Memory B cell (primary cell): ENCODE results near the gene TUBA8.
"Not testable (repeated sequence)": the region's sequence is repeated elsewhere in the genome, so short reads cannot be mapped to it uniquely, and the experiment has no call there.

Experiments
- ATAC-seq: fragments of 150-1000 bp; cut with Tn5 transposase; 2 replicates; pipeline ENCODE4 v1.10.0; 2021; ENCODE audit warnings: low read depth, mild to moderate bottlenecking, moderate library complexity
- DNase-seq, 2 donors: peaks; one replicate each; pipeline ENCODE4 v3.0.0; 2022; ENCODE audit warnings: low spot score in 2 of 2
- H3K27ac Mint-ChIP-seq: one replicate; pipeline ENCODE4 v1.8.0; 2022; ENCODE audit warnings: mild to moderate bottlenecking, moderate library complexity, mixed read lengths
- H3K27me3 Mint-ChIP-seq: one replicate; pipeline ENCODE4 v1.8.0; 2022; ENCODE audit warnings: mixed read lengths
- H3K36me3 Mint-ChIP-seq: one replicate; pipeline ENCODE4 v1.8.0; 2022; ENCODE audit warnings: mild to moderate bottlenecking, mixed read lengths
- H3K4me1 Mint-ChIP-seq: one replicate; pipeline ENCODE4 v1.8.0; 2022; ENCODE audit warnings: mixed read lengths
- H3K4me3 Mint-ChIP-seq: one replicate; pipeline ENCODE4 v1.8.0; 2022; ENCODE audit warnings: mild to moderate bottlenecking, moderate library complexity, mixed read lengths
- H3K9me3 Mint-ChIP-seq: one replicate; pipeline ENCODE4 v1.8.0; 2022; ENCODE audit warnings: mixed read lengths

TUBA8 gene

GRCh38 chr22:18146389-18146753 is 35.8 kb downstream of the TUBA8 start:
- Mint-ChIP-seq H3K27me3 (no peaks in the 10 kb centered on the region), H3K4me1 (peaks cover 6% of the 10 kb centered on the region), H3K27ac (no peak overlapping the region), H3K4me3 (no peak overlapping the region), H3K36me3 (no peaks in the 10 kb centered on the region), H3K9me3 (no peaks in the 10 kb centered on the region)
- no peak for DNase-seq
- ATAC-seq = no peak

DNA sequence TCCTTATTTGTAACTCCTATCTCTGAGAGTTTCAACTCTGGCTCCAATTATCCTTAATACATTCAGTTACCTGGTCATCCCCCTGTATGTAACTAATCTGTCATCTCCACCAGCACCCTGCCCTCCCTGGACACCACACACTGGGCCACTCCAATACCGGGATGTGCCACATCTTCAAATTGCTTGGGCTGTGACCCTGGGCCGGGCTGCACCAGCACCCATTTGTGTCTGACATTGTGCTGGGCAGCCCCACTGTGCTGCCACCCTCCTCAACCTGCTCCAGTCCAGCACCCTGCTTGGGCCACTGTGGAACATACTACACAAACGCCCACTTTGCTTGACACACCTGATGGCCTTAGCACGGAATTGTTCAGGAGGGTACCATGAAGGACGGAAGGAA is 37.2 kb downstream of the TUBA8 start:
- DNase-seq (no peak), ATAC-seq (no peak)
- no peak overlapping the region for H3K4me3 Mint-ChIP-seq
- no peaks in the 10 kb centered on the region for H3K36me3 Mint-ChIP-seq
- no peaks in the 10 kb centered on the region for H3K27me3 Mint-ChIP-seq
- H3K27ac Mint-ChIP-seq = no peak overlapping the region
- H3K9me3 Mint-ChIP-seq = no peaks in the 10 kb centered on the region
- H3K4me1 Mint-ChIP-seq = peaks cover 9% of the 10 kb centered on the region

- ATAC-seq = no peak
- Mint-ChIP-seq H3K9me3 (no peaks in the 10 kb centered on the region), H3K4me1 (peaks cover 9% of the 10 kb centered on the region), H3K27ac (peak overlapping the region; percentile 18), H3K36me3 (no peaks in the 10 kb centered on the region), H3K4me3 (no peak overlapping the region), H3K27me3 (no peaks in the 10 kb centered on the region)
- no peak for DNase-seq
Observed at GRCh38 chr22:18148293-18148965, 37.8 kb downstream of the TUBA8 start.

GRCh38 chr22:18152519-18152918 is 41.9 kb downstream of the TUBA8 start:
- no peak for DNase-seq
- no peak overlapping the region for H3K4me3 Mint-ChIP-seq

GRCh38 chr22:18154821-18155390 is 44.3 kb downstream of the TUBA8 start:
- no peak overlapping the region for H3K4me3 Mint-ChIP-seq
- peaks cover 2% of the 10 kb centered on the region for H3K4me1 Mint-ChIP-seq
- H3K27me3 Mint-ChIP-seq = no peaks in the 10 kb centered on the region
- ATAC-seq = no peak
- no peak overlapping the region for H3K27ac Mint-ChIP-seq
- no peak for DNase-seq
- H3K36me3 Mint-ChIP-seq = no peaks in the 10 kb centered on the region
- no peaks in the 10 kb centered on the region for H3K9me3 Mint-ChIP-seq

More at GRCh38 chr22:18152519-18152918, 41.9 kb downstream of the TUBA8 start:
- H3K9me3 Mint-ChIP-seq = no peaks in the 10 kb centered on the region
- H3K4me1 Mint-ChIP-seq = peaks cover 9% of the 10 kb centered on the region
- no peaks in the 10 kb centered on the region for H3K36me3 Mint-ChIP-seq
- no peaks in the 10 kb centered on the region for H3K27me3 Mint-ChIP-seq
- no peak overlapping the region for H3K27ac Mint-ChIP-seq
- ATAC-seq = no peak

DNA sequence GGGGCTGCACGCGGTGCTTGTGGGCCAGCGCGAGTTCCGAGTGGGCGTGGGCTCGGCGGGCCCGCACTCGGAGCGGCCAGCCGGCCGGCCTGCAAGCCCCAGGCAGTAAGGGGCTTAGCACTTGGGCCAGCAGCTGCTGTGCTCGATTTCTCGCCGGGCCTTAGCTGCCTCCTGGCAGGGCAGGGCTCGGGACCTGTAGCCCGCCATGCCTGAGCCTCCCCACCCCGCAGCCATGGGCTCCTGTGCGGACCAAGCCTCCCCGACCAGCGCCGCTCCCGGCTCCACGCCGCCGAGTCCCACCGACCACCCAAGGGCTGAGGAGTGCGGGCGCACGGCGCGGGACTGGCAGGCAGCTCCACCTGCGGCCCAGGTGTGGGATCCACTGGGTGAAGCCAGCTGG is 44.9 kb downstream of the TUBA8 start:
- not testable (repeated sequence) for H3K9me3 Mint-ChIP-seq, H3K36me3 Mint-ChIP-seq, H3K27me3 Mint-ChIP-seq, H3K27ac Mint-ChIP-seq, H3K4me3 Mint-ChIP-seq, DNase-seq, ATAC-seq, H3K4me1 Mint-ChIP-seq

GRCh38 chr22:18156878-18157713 is 46.5 kb downstream of the TUBA8 start:
- Mint-ChIP-seq H3K9me3 (no peaks in the 10 kb centered on the region), H3K4me3 (no peak overlapping the region), H3K27ac (no peak overlapping the region), H3K4me1 (peaks cover 2% of the 10 kb centered on the region), H3K36me3 (no peaks in the 10 kb centered on the region), H3K27me3 (no peaks in the 10 kb centered on the region)
- no peak for ATAC-seq
- no peak for DNase-seq

GRCh38 chr22:18157714-18158028 is 47.1 kb downstream of the TUBA8 start:
- Mint-ChIP-seq H3K36me3 (no peaks in the 10 kb centered on the region), H3K27me3 (no peaks in the 10 kb centered on the region), H3K4me1 (peaks cover 1% of the 10 kb centered on the region), H3K4me3 (no peak overlapping the region), H3K27ac (no peak overlapping the region), H3K9me3 (no peaks in the 10 kb centered on the region)
- no peak for DNase-seq
- no peak for ATAC-seq

GRCh38 chr22:18160641-18161040 is 50.0 kb downstream of the TUBA8 start:
- not testable (repeated sequence) for H3K27ac Mint-ChIP-seq, H3K4me3 Mint-ChIP-seq, H3K9me3 Mint-ChIP-seq, ATAC-seq, H3K27me3 Mint-ChIP-seq, H3K36me3 Mint-ChIP-seq, H3K4me1 Mint-ChIP-seq, DNase-seq

- H3K36me3 Mint-ChIP-seq, H3K9me3 Mint-ChIP-seq, H3K4me1 Mint-ChIP-seq, DNase-seq, H3K4me3 Mint-ChIP-seq, ATAC-seq, H3K27ac Mint-ChIP-seq, H3K27me3 Mint-ChIP-seq: not testable (repeated sequence)
Observed at GRCh38 chr22:18163843-18164242, 53.2 kb downstream of the TUBA8 start.

GRCh38 chr22:18164584-18164983 is 54.0 kb downstream of the TUBA8 start:
- ATAC-seq, H3K9me3 Mint-ChIP-seq, H3K4me3 Mint-ChIP-seq, H3K36me3 Mint-ChIP-seq, H3K27me3 Mint-ChIP-seq, DNase-seq, H3K4me1 Mint-ChIP-seq, H3K27ac Mint-ChIP-seq: not testable (repeated sequence)

DNA sequence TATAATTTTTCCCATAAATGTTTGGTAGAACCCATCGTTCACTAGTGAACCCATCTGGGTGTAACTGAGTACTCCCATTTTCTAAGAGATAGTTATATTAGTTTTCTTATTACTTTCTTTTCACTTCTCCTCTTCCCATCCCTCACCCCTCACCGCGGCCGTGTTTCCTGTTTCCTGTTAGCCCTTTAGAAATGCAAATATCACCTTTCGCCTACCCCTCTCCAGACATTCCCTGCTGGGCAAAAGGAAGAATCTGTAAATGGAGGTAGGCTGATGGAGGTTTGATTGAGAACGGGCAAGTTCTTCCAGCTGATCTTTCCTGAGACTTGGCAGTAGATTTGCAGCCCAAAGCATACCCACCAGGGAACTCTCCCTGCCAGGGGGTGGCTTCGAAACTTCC is 54.7 kb downstream of the TUBA8 start:
- H3K27me3 Mint-ChIP-seq, DNase-seq, H3K9me3 Mint-ChIP-seq, H3K36me3 Mint-ChIP-seq, H3K4me3 Mint-ChIP-seq, H3K4me1 Mint-ChIP-seq, ATAC-seq, H3K27ac Mint-ChIP-seq: not testable (repeated sequence)

GRCh38 chr22:18170284-18170683 is 59.7 kb downstream of the TUBA8 start:
- H3K4me3 Mint-ChIP-seq, DNase-seq, H3K9me3 Mint-ChIP-seq, H3K4me1 Mint-ChIP-seq, H3K27me3 Mint-ChIP-seq, H3K36me3 Mint-ChIP-seq, H3K27ac Mint-ChIP-seq, ATAC-seq: not testable (repeated sequence)

DNA sequence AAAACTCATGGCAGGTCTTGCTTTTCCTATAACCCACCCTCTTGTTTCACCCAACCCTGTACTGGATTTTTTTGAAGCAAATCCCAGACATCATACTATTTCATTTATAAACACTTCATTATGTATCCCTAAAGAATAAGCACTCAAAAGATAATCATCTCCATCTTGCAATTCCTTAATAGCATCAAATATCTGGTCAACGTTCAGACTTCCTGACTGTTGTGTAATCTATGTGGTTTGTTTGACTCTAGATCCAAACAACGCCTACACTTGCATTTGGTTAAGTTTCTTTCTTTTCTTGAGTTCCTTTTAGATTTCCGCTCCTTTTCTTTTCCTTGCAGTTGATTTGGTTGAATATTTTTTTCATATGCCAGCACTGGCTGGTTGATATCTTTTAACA is 61.6 kb downstream of the TUBA8 start:
- H3K36me3 Mint-ChIP-seq, DNase-seq, ATAC-seq, H3K4me3 Mint-ChIP-seq, H3K9me3 Mint-ChIP-seq, H3K27me3 Mint-ChIP-seq, H3K27ac Mint-ChIP-seq, H3K4me1 Mint-ChIP-seq: not testable (repeated sequence)
